H1 (cell line): ENCODE measurements around the gene PPP1CB. TPM values are rescaled to one million over a fixed set of nuclear protein-coding genes. Genes with fewer than 3 reads are reported as not detected.

Experiments used
- RXRA ChIP-seq: IDR thresholded peaks from 2 replicates; pipeline ENCODE4 v1.6.1; 2011; ENCODE audit warnings: low read depth, mild to moderate bottlenecking, low read length, moderate library complexity; ENCODE audit not compliant: insufficient read depth
- TBP ChIP-seq: IDR thresholded peaks from 2 replicates; pipeline ENCODE4 v1.6.1; 2011; ENCODE audit warnings: low read depth, low read length, improper control_type of control experiment
- polyA plus RNA-seq, 7 experiments: library from polyadenylated mRNA; depleted of rRNA in 3 of 7; stranded (reverse) in 5 of 7; unstranded in 2 of 7; fragments of >200 nt in 5 of 7; fragments of 200-250 nt in 2 of 7; gene quantifications; 1 replicate in 5 of 7; 2 replicates in 1 of 7; 4 replicates in 1 of 7; pipeline versions ENCODE4 v1.2.1 to v1.2.3, GENCODE V29; 2011 to 2013; ENCODE audit warnings: missing spikeins in 2 of 7, mixed read lengths in 2 of 7
- total RNA-seq: library from RNA; stranded (reverse); fragmentation: NEBNext Ultra II Directional; extraction: Animal tissue kit (Norgen Biotek cat#: 25700); gene quantifications from 2 replicates; pipeline ENCODE4 v1.2.1, GENCODE V29; 2021
- TF ChIP-seq, protein P1 (sequence below): IDR thresholded peaks from 2 replicates; pipeline ENCODE4 v1.6.1; 2011; ENCODE audit warnings: low read length, improper control_type of control experiment

PPP1CB gene
- total and polyA plus RNA-seq, 2 of the 8 experiments (the other 6 are each of a cell fraction or from before 2014, with no cell fraction given) = 30.7 to 158 TPM

DNA sequence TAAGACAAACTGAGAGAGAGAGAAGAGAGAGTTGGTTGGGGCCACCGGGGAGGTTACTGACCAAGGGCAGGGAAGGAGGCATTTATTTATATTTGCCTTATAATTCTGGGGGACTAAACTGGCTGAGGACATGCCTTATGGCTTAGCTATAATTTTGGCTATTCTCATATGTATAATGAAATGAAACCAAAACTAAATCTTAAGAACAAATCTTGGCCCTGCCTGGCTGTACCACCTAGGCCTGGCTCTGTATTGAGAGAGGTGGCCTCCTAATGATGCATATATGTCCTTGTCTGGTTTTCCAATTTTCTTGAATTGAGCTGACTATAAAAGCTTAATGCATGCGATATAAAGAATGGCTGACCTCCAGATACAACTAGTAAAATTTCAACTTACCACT, 3.5 kb upstream of the PPP1CB start (continued):
- TF ChIP-seq, protein P1, sequence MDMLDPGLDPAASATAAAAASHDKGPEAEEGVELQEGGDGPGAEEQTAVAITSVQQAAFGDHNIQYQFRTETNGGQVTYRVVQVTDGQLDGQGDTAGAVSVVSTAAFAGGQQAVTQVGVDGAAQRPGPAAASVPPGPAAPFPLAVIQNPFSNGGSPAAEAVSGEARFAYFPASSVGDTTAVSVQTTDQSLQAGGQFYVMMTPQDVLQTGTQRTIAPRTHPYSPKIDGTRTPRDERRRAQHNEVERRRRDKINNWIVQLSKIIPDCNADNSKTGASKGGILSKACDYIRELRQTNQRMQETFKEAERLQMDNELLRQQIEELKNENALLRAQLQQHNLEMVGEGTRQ = no peak
- TF ChIP-seq TBP (no peak), RXRA (no peak)
- TF ChIP-seq, all 59 proteins: peak for 0
